Eye (tissue), 1 donor: Measurements from ENCODE around the gene AANAT.
"Not testable (repeated sequence)": the region's sequence is repeated elsewhere in the genome, so short reads cannot be mapped to it uniquely, and the experiment has no call there.

Source experiments
- DNase-seq: peaks from one replicate; pipeline ENCODE4 v3.0.0-alpha.2; 2015

Gene AANAT

GRCh38 chr17:76508472-76509063, 41.2 kb downstream of the AANAT start:
- DNase-seq: not testable (repeated sequence)

GRCh38 chr17:76510831-76511244, 43.4 kb downstream of the AANAT start:
- DNase-seq: no peak

GRCh38 chr17:76511668-76512365, 44.4 kb downstream of the AANAT start:
- no peak for DNase-seq

GRCh38 chr17:76512366-76513305, 45.2 kb downstream of the AANAT start:
- no peak for DNase-seq

GRCh38 chr17:76513306-76513692, 45.9 kb downstream of the AANAT start:
- no peak for DNase-seq

GRCh38 chr17:76514355-76514754, 47.0 kb downstream of the AANAT start:
- not testable (repeated sequence) for DNase-seq

- DNase-seq: no peak
Observed at GRCh38 chr17:76515274-76515949, 48.0 kb downstream of the AANAT start.

- DNase-seq: no peak
Observed at GRCh38 chr17:76517638-76518038, 50.2 kb downstream of the AANAT start.

GRCh38 chr17:76519048-76519966, 51.9 kb downstream of the AANAT start:
- DNase-seq: peak; percentile 50
